ENCODE measurements around the gene SLN. TPM values are rescaled to one million over a fixed set of nuclear protein-coding genes. Genes with fewer than 3 reads are reported as not detected.

The SLN gene
- total RNA-seq, 2 experiments from 2014 or later: not detected

GRCh38 chr11:107689317-107690202 lies 22.3 kb downstream of the SLN start:
- CTCF ChIA-PET: interaction anchor here (0.8 to 2.7 kb wide), 20 partner anchors 8 to 148 kb away, joined by 3 to 27 read pairs (median 4); partner anchors contain the start of gene ALKBH8
- H3K27ac Mint-ChIP-seq: no peak overlapping the region
- peak; percentile 60 for DNase-seq
- no peaks in the 10 kb centered on the region for H3K9me3 Mint-ChIP-seq
- no peaks in the 10 kb centered on the region for H3K36me3 Mint-ChIP-seq (ENCODE audit: low read depth)
- POLR2A ChIA-PET: interaction anchor here (0.7 to 1.2 kb wide), 2 partner anchors 125 to 175 kb away, joined by 3 to 4 read pairs; no protein-coding TSS in a partner anchor
- peaks cover 4% of the 10 kb centered on the region for H3K4me1 Mint-ChIP-seq
- no peak overlapping the region for H3K4me3 Mint-ChIP-seq
- peaks cover 21% of the 10 kb centered on the region for H3K27me3 Mint-ChIP-seq

GRCh38 chr11:107688322-107688918 lies 23.4 kb downstream of the SLN start:
- Mint-ChIP-seq H3K9me3 (no peaks in the 10 kb centered on the region), H3K4me3 (no peak overlapping the region), H3K4me1 (peaks cover 4% of the 10 kb centered on the region), H3K27me3 (peaks cover 20% of the 10 kb centered on the region), H3K36me3 (ENCODE audit: low read depth) (no peaks in the 10 kb centered on the region), H3K27ac (no peak overlapping the region)
- ChIA-PET CTCF (interaction anchor here (1.0 to 2.7 kb wide), 12 partner anchors 9 to 147 kb away, joined by 3 to 27 read pairs (median 6); partner anchors contain the start of gene ALKBH8), POLR2A (no interaction called here)
- no peak for DNase-seq

- ChIA-PET POLR2A (no interaction called here), CTCF (interaction anchor here (1.4 kb wide), 1 partner anchor 8 kb away, joined by 3 read pairs; no protein-coding TSS in a partner anchor)
- Mint-ChIP-seq H3K36me3 (ENCODE audit: low read depth) (no peaks in the 10 kb centered on the region), H3K4me1 (no peaks in the 10 kb centered on the region), H3K27me3 (no peaks in the 10 kb centered on the region), H3K9me3 (no peaks in the 10 kb centered on the region), H3K27ac (no peak overlapping the region), H3K4me3 (no peak overlapping the region)
- DNase-seq: no peak
Measured at GRCh38 chr11:107683807-107684206, 28.0 kb downstream of the SLN start.

GRCh38 chr11:107683061-107683460 lies 28.8 kb downstream of the SLN start:
- DNase-seq: no peak
- no peak overlapping the region for H3K27ac Mint-ChIP-seq
- no peaks in the 10 kb centered on the region for H3K36me3 Mint-ChIP-seq (ENCODE audit: low read depth)
- ChIA-PET POLR2A (no interaction called here), CTCF (interaction anchor here (1.4 kb wide), 1 partner anchor 8 kb away, joined by 3 read pairs; no protein-coding TSS in a partner anchor)
- H3K9me3 Mint-ChIP-seq: no peaks in the 10 kb centered on the region
- no peak overlapping the region for H3K4me3 Mint-ChIP-seq
- no peaks in the 10 kb centered on the region for H3K4me1 Mint-ChIP-seq
- no peaks in the 10 kb centered on the region for H3K27me3 Mint-ChIP-seq

- ChIA-PET CTCF (interaction anchor here (1.6 kb wide), 1 partner anchor 133 kb away, joined by 5 read pairs; no protein-coding TSS in a partner anchor), POLR2A (no interaction called here)
- Mint-ChIP-seq H3K36me3 (ENCODE audit: low read depth) (no peaks in the 10 kb centered on the region), H3K4me3 (no peak overlapping the region), H3K9me3 (no peaks in the 10 kb centered on the region), H3K4me1 (no peaks in the 10 kb centered on the region), H3K27me3 (no peaks in the 10 kb centered on the region), H3K27ac (no peak overlapping the region)
- no peak for DNase-seq
Measured at GRCh38 chr11:107682572-107682971, 29.3 kb downstream of the SLN start.

GRCh38 chr11:107682171-107682570 lies 29.7 kb downstream of the SLN start:
- no peak overlapping the region for H3K27ac Mint-ChIP-seq
- DNase-seq: no peak
- ChIA-PET POLR2A (no interaction called here), CTCF (interaction anchor here (1.6 kb wide), 1 partner anchor 133 kb away, joined by 5 read pairs; no protein-coding TSS in a partner anchor)
- H3K36me3 Mint-ChIP-seq (ENCODE audit: low read depth): no peaks in the 10 kb centered on the region
- no peaks in the 10 kb centered on the region for H3K4me1 Mint-ChIP-seq
- H3K9me3 Mint-ChIP-seq: no peaks in the 10 kb centered on the region
- H3K27me3 Mint-ChIP-seq: no peaks in the 10 kb centered on the region
- no peak overlapping the region for H3K4me3 Mint-ChIP-seq

- H3K4me1 Mint-ChIP-seq: no peaks in the 10 kb centered on the region
- ChIA-PET CTCF (interaction anchor here (0.7 kb wide), 1 partner anchor 710 kb away, joined by 3 read pairs; no protein-coding TSS in a partner anchor), POLR2A (no interaction called here)
- DNase-seq: no peak
- H3K27ac Mint-ChIP-seq: no peak overlapping the region
- H3K36me3 Mint-ChIP-seq (ENCODE audit: low read depth): no peaks in the 10 kb centered on the region
- no peak overlapping the region for H3K4me3 Mint-ChIP-seq
- H3K27me3 Mint-ChIP-seq: peaks cover 2% of the 10 kb centered on the region
- H3K9me3 Mint-ChIP-seq: no peaks in the 10 kb centered on the region
Measured at GRCh38 chr11:107679255-107680024, 32.4 kb downstream of the SLN start.

- H3K27me3 Mint-ChIP-seq: peaks cover 4% of the 10 kb centered on the region
- DNase-seq: no peak
- no peaks in the 10 kb centered on the region for H3K36me3 Mint-ChIP-seq (ENCODE audit: low read depth)
- no peaks in the 10 kb centered on the region for H3K9me3 Mint-ChIP-seq
- no peaks in the 10 kb centered on the region for H3K4me1 Mint-ChIP-seq
- H3K4me3 Mint-ChIP-seq: no peak overlapping the region
- POLR2A ChIA-PET: no interaction called here
- CTCF ChIA-PET: no interaction called here
- no peak overlapping the region for H3K27ac Mint-ChIP-seq
Measured at GRCh38 chr11:107678632-107678971, 33.3 kb downstream of the SLN start.

GRCh38 chr11:107677924-107678631 lies 33.8 kb downstream of the SLN start:
- Mint-ChIP-seq H3K9me3 (no peaks in the 10 kb centered on the region), H3K36me3 (ENCODE audit: low read depth) (no peaks in the 10 kb centered on the region), H3K4me1 (no peaks in the 10 kb centered on the region), H3K4me3 (no peak overlapping the region), H3K27ac (no peak overlapping the region), H3K27me3 (peaks cover 4% of the 10 kb centered on the region)
- POLR2A ChIA-PET: no interaction called here
- no peak for DNase-seq
- CTCF ChIA-PET: no interaction called here

- Mint-ChIP-seq H3K4me1 (no peaks in the 10 kb centered on the region), H3K36me3 (ENCODE audit: low read depth) (no peaks in the 10 kb centered on the region), H3K4me3 (no peak overlapping the region), H3K9me3 (no peaks in the 10 kb centered on the region), H3K27me3 (peaks cover 4% of the 10 kb centered on the region), H3K27ac (no peak overlapping the region)
- no peak for DNase-seq
- POLR2A ChIA-PET: no interaction called here
- CTCF ChIA-PET: interaction anchor here (1.6 kb wide), 1 partner anchor 128 kb away, joined by 4 read pairs; no protein-coding TSS in a partner anchor
Measured at GRCh38 chr11:107676336-107677057, 35.4 kb downstream of the SLN start.

- no peaks in the 10 kb centered on the region for H3K4me1 Mint-ChIP-seq
- no peaks in the 10 kb centered on the region for H3K36me3 Mint-ChIP-seq (ENCODE audit: low read depth)
- H3K27ac Mint-ChIP-seq: no peak overlapping the region
- CTCF ChIA-PET: interaction anchor here (1.2 to 1.6 kb wide), 2 partner anchors 8 to 127 kb away, joined by 3 to 4 read pairs; no protein-coding TSS in a partner anchor
- DNase-seq: no peak
- peaks cover 4% of the 10 kb centered on the region for H3K27me3 Mint-ChIP-seq
- no peaks in the 10 kb centered on the region for H3K9me3 Mint-ChIP-seq
- H3K4me3 Mint-ChIP-seq: no peak overlapping the region
- POLR2A ChIA-PET: no interaction called here
Measured at GRCh38 chr11:107675902-107676301, 36.0 kb downstream of the SLN start.
